Sigmoid colon (tissue), 4 donors: Measurements from ENCODE around the gene ADM2.

ENCODE experiments used
- CTCF ChIP-seq, 4 experiments: fragments of 450-650 bp in 3 of 4; fragments of 200-600 bp in 1 of 4; IDR thresholded peaks; one replicate each; pipeline ENCODE4 v1.5.1; 2016 to 2019; ENCODE audit warnings: antibody characterized with exemption in 4 of 4, mild to moderate bottlenecking in 3 of 4, moderate library complexity in 2 of 4
- EP300 ChIP-seq, 4 donors: sonication (generic); formaldehyde crosslinking; IDR thresholded peaks; one replicate each; pipeline ENCODE4 v1.6.1; 2017; ENCODE audit warnings: antibody characterized with exemption in 4 of 4
- POLR2A ChIP-seq, 2 donors: fragments of 450-650 bp; IDR thresholded peaks; one replicate each; pipeline ENCODE4 v1.6.1; 2016; ENCODE audit warnings: antibody characterized with exemption in 2 of 2, mild to moderate bottlenecking in 2 of 2, moderate library complexity in 2 of 2
- POLR2AphosphoS5 ChIP-seq, 4 donors: sonication (generic); formaldehyde crosslinking; IDR thresholded peaks; one replicate each; pipeline ENCODE4 v1.6.1; 2017; ENCODE audit warnings: antibody characterized with exemption in 4 of 4

- TF ChIP-seq POLR2AphosphoS5 (IDR thresholded peaks at IDR 0.05) (no peak), POLR2A (IDR thresholded peaks at IDR 0.05) (no peak), CTCF (IDR thresholded peaks at IDR 0.05) (no peak), EP300 (IDR thresholded peaks at IDR 0.05) (no peak)
Measured at GRCh38 chr22:50535113-50535512, 53.8 kb downstream of the ADM2 start.
